ENCODE results near the gene S1PR1.
"Not testable (repeated sequence)": the region's sequence is repeated elsewhere in the genome, so short reads cannot be mapped to it uniquely, and the experiment has no call there.

Gene S1PR1

DNA sequence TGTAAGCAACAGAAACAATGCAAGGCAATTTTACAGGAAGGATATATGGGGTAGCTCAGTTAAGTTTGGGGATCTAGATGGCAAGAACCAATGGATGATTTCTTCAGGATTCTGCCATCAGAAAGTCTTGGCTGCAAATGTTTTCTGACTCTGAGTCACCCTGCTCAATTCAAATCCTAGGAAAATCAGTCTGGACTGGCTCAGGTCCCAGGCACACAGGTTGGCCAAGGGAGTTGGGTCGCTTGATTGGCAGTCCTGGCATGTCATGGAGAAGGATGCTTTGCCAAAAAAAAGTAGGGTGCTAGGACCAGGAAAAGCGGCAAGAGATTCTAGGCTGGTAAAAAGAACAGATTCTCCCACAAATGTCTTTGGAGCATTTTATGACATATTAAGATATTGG lies 28.9 kb upstream of the S1PR1 start:
- no peak for DNase-seq (ENCODE audit: low spot score)
- no peak for TF ChIP-seq CTCF (IDR thresholded peaks at IDR 0.05; ENCODE audit: extremely low read depth, missing control alignments)

DNA sequence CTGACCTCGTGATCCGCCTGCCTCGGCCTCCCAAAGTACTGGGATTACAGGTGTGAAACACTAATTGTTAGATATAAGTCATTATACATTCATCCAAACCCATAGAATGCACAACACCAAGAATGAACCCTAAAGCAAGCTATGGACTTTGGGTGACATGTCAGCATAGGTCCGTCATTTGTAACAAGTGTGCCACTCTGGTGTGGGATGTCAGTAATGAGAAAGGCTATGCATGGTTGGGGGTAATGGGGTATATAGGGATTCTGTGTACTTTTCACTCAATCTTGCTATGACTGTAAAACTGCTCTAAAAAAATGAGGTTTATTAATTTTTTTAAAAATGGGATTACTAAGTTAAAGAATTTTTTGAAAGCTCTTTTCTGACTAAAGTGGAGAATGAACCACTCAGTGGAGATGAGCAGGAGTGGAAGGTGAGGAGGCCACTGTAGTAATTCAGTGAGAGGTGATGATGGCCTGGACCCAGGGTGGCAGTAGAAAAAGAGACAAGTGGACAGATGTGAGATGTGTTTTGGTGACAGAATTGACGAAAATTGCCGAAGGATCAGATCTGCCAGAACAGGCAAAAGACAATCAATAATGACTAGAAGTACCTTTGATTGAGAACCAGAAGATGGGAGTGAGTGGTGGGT lies 21.3 kb upstream of the S1PR1 start:
- TF ChIP-seq CTCF (IDR thresholded peaks at IDR 0.05; ENCODE audit: extremely low read depth, missing control alignments), result no peak
- no peak for DNase-seq (ENCODE audit: low spot score)

- no peak for DNase-seq (ENCODE audit: low spot score)
- no peak for TF ChIP-seq CTCF (IDR thresholded peaks at IDR 0.05; ENCODE audit: extremely low read depth, missing control alignments)
Measured at GRCh38 chr1:101216623-101217022, 20.2 kb upstream of the S1PR1 start.

DNA sequence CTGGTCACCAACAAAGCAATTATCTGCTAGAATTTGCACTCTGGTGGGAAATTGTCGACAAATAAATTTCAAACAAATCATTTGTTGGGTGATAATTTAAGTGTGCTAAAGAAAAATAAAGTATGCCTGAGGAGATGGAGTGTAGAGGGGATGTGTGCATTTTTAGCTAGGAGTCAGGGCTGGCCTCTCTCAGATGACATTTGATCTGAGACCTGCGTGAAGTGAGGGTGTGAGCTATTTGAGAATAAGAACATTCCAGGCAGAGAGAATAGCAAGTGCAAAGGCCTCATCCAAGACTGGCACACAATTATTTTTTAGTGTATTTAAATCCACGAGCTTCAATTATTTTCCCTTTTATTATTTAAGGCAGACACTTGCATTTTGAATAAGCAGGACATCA lies 19.7 kb upstream of the S1PR1 start:
- no peak for DNase-seq (ENCODE audit: low spot score)
- no peak for TF ChIP-seq CTCF (IDR thresholded peaks at IDR 0.05; ENCODE audit: extremely low read depth, missing control alignments)

GRCh38 chr1:101218968-101219367 lies 17.9 kb upstream of the S1PR1 start:
- DNase-seq (ENCODE audit: low spot score), result not testable (repeated sequence)

- no peak for DNase-seq (ENCODE audit: low spot score)
- TF ChIP-seq CTCF (IDR thresholded peaks at IDR 0.05; ENCODE audit: extremely low read depth, missing control alignments), result no peak
Measured at GRCh38 chr1:101219924-101220870, 16.6 kb upstream of the S1PR1 start.

DNA sequence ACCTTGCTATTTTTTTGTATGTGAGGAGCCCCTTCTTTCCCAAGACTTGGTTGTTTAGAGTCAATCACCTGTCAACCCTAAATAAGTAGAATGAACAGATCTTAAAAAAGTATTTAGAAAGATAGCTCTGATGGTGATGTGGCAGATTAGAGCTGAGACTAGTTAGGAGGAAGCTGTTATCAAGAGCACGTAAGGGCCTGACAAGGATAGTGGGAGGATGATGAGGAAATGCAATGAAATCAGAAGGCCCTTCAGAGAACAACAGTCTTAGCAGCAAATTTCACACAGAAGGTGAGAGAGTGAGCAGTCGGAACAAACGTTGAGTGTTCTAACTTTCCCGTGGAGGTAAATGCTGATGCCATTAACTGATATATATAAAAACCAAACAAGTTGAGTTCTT lies 15.9 kb upstream of the S1PR1 start:
- no peak for TF ChIP-seq CTCF (IDR thresholded peaks at IDR 0.05; ENCODE audit: extremely low read depth, missing control alignments)
- no peak for DNase-seq (ENCODE audit: low spot score)

Measured in GM20000 (cell line).